CD4-positive, CD25-positive, alpha-beta regulatory T cell (primary cell): ENCODE results near the gene AK8. TPM values are rescaled to one million over a fixed set of nuclear protein-coding genes. Genes with fewer than 3 reads are reported as not detected.
A peak's percentile ranks its signal among the peaks of the same experiment; 100 is the strongest.

Experiments
- ATAC-seq, 2 donors: fragments of 150-1000 bp; cut with Tn5 transposase; one replicate each; pipeline ENCODE4 v1.10.0; 2021; ENCODE audit warnings: low read depth in 2 of 2, moderate number of reproducible peaks in 2 of 2, moderate library complexity in 1 of 2
- DNase-seq, 3 donors: peaks; one replicate each; pipeline versions ENCODE4 v3.0.0 to v3.0.0-alpha.2; 2012 to 2022; ENCODE audit warnings: mixed read lengths in 1 of 3
- H3K27ac ChIP-seq: one replicate; pipeline ENCODE4 v1.7.0; 2013; ENCODE audit warnings: mild to moderate bottlenecking, low read length; ENCODE audit not compliant: insufficient read depth, poor library complexity, severe bottlenecking
- H3K27me3 ChIP-seq: one replicate; pipeline ENCODE4 v1.7.0; 2013; ENCODE audit warnings: low read length; ENCODE audit not compliant: control insufficient read depth, insufficient read depth
- H3K36me3 ChIP-seq: one replicate; pipeline ENCODE4 v1.7.0; 2013; ENCODE audit warnings: mild to moderate bottlenecking, low read length, moderate library complexity; ENCODE audit not compliant: control insufficient read depth, insufficient read depth
- H3K4me1 ChIP-seq: 2 replicates; pipeline ENCODE4 v1.7.0; 2013; ENCODE audit warnings: mild to moderate bottlenecking, low read length; ENCODE audit not compliant: insufficient read depth, control insufficient read depth, poor library complexity, severe bottlenecking
- H3K4me3 ChIP-seq: one replicate; pipeline ENCODE4 v1.7.0; 2013; ENCODE audit warnings: low read depth, mild to moderate bottlenecking, low read length, moderate library complexity
- H3K9me3 ChIP-seq, 2 experiments: 1 replicate in 1 of 2; 2 replicates in 1 of 2; pipeline ENCODE4 v1.7.0; 2013; ENCODE audit warnings: low read length in 2 of 2, mild to moderate bottlenecking in 1 of 2, moderate library complexity in 1 of 2; ENCODE audit not compliant: control insufficient read depth in 2 of 2
- H3K27ac Mint-ChIP-seq, 3 donors: one replicate each; pipeline ENCODE4 v1.8.0; 2020 to 2022; ENCODE audit warnings: mild to moderate bottlenecking in 3 of 3, mixed read lengths in 3 of 3, moderate library complexity in 2 of 3
- H3K27me3 Mint-ChIP-seq: one replicate; pipeline ENCODE4 v1.8.0; 2022; ENCODE audit warnings: mild to moderate bottlenecking, mixed read lengths
- H3K36me3 Mint-ChIP-seq: one replicate; pipeline ENCODE4 v1.8.0; 2020; ENCODE audit warnings: mixed read lengths
- H3K4me1 Mint-ChIP-seq, 4 donors: one replicate each; pipeline ENCODE4 v1.8.0; 2020 to 2022; ENCODE audit warnings: mixed read lengths in 4 of 4, mild to moderate bottlenecking in 1 of 4
- H3K4me3 Mint-ChIP-seq, 4 donors: one replicate each; pipeline ENCODE4 v1.8.0; 2020 to 2022; ENCODE audit warnings: mild to moderate bottlenecking in 4 of 4, mixed read lengths in 4 of 4, moderate library complexity in 3 of 4
- H3K9me3 Mint-ChIP-seq, 7 donors: one replicate each; pipeline ENCODE4 v1.8.0; 2020 to 2022; ENCODE audit warnings: mixed read lengths in 7 of 7, mild to moderate bottlenecking in 3 of 7, moderate library complexity in 2 of 7
- polyA plus RNA-seq, 4 donors: library from polyadenylated mRNA; unstranded; fragments of 300-500 nt; fragmentation: Illumina TruSeq; gene quantifications; one replicate each; pipeline ENCODE4 v1.2.3, GENCODE V29; 2021
- total RNA-seq: library from RNA; stranded (reverse); gene quantifications from one replicate; pipeline ENCODE4 v1.2.3, GENCODE V29; 2022

AK8 gene
- total and polyA plus RNA-seq, 5 donors from 2014 or later: 0.21 TPM; not detected in 4

DNA sequence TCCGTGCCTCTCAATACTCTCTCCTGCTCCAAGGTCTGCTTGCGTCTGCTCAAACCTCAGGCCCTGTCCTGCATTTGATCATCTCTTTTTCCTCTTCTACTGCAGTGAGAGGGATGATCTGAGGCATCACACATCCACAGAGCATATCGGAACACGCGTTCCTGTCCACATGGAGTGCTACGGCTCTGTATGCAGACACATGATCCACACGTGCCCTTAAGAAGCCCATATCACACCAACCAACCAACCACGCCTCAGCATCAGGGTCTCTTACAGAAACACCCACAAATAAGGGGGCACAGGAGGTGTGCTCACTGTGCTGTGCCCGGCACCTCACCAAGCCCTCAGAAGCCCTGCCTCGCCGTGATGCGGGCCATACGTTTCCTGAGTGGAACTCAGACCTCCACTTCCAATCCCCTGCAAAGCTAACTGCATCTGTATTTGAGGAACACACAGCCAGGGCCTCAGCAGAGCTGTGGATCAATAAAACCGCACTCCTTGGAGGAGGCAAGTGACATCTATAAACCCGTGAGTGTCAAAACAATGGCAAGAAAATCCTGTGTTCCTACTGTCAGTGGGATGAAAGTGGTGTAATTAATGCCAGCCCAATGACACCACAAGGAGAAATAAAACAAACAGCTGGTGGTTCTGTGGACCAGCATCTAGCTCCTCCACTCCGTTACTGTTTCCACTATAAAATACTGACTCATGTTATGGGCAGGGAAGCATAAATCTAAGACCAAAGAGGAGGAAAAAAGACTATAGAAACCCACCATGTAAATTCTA lies 40.4 kb downstream of the AK8 start:
- Mint-ChIP-seq H3K27ac (peak overlapping the region in 1 of 3 donors; percentile 15), H3K9me3 (no peaks in the 10 kb centered on the region), H3K27me3 (peaks cover 14% of the 10 kb centered on the region), H3K36me3 (no peaks in the 10 kb centered on the region), H3K4me1 (no peaks in the 10 kb centered on the region), H3K4me3 (no peak overlapping the region)
- DNase-seq: no peak
- no peaks in the 10 kb centered on the region for H3K9me3 ChIP-seq
- H3K36me3 ChIP-seq: no peaks in the 10 kb centered on the region
- no peak for ATAC-seq
- no peak overlapping the region for H3K4me3 ChIP-seq
- no peaks in the 10 kb centered on the region for H3K27me3 ChIP-seq
- no peaks in the 10 kb centered on the region for H3K4me1 ChIP-seq
- H3K27ac ChIP-seq: no peak overlapping the region

DNA sequence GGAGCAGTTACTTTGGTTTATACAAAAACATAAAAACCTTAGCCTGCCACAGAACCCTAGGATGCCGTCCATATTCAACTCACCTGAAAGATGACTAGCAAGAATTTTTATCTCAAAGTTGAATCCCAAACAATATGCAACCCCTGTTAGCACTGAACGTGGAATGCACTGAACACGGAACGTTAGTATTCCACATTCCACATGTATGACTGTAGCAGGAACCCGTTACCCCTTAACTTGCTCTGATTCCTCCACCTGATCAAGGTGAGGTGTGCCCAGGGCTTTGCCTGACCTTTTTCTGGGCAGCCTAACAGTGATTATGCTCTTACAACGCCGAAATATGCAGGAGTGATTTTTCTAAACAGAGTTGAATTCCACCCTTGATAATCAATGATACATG lies 43.7 kb downstream of the AK8 start:
- no peak overlapping the region for H3K4me3 Mint-ChIP-seq
- Histone ChIP-seq H3K4me1 (no peaks in the 10 kb centered on the region), H3K36me3 (no peaks in the 10 kb centered on the region), H3K9me3 (no peaks in the 10 kb centered on the region), H3K4me3 (no peak overlapping the region), H3K27me3 (no peaks in the 10 kb centered on the region), H3K27ac (no peak overlapping the region)
- no peak overlapping the region for H3K27ac Mint-ChIP-seq
- no peaks in the 10 kb centered on the region for H3K4me1 Mint-ChIP-seq
- no peaks in the 10 kb centered on the region for H3K9me3 Mint-ChIP-seq
- DNase-seq (no peak), ATAC-seq (no peak)
- no peaks in the 10 kb centered on the region for H3K36me3 Mint-ChIP-seq
- H3K27me3 Mint-ChIP-seq: peaks cover 18% of the 10 kb centered on the region

DNA sequence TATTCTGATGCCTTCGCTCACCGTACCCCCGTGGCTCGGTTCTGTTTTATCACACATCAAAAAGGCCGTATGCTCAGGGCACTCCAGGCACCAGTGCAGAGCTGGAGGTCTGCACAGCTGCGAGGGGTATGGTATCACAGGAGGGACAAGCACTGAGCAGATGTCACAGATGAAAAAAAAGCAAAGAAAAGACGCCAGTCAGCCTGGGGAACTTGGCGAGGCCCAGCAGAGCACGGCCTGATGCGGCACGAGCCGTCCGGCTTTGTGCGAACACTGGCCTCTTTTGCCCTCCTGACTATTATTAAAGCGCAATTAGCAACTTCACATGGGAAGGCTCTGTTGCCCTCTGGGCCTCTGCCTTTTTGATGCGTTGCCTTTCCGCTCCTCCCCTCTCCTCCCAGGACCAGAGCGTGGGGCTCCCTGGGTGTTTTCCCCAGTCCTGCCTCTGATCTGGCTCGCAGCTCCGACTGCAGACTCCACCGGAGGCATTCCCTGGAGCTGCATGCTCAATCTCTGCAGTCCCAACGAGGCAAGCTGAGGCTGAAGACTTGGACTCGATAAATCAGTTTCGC lies 44.4 kb downstream of the AK8 start:
- peaks cover 18% of the 10 kb centered on the region for H3K27me3 Mint-ChIP-seq
- H3K27ac Mint-ChIP-seq: no peak overlapping the region
- H3K36me3 ChIP-seq: no peaks in the 10 kb centered on the region
- H3K36me3 Mint-ChIP-seq: no peaks in the 10 kb centered on the region
- no peak for DNase-seq
- H3K4me3 Mint-ChIP-seq: no peak overlapping the region
- no peaks in the 10 kb centered on the region for H3K27me3 ChIP-seq
- H3K4me3 ChIP-seq: no peak overlapping the region
- no peaks in the 10 kb centered on the region for H3K9me3 Mint-ChIP-seq
- no peaks in the 10 kb centered on the region for H3K4me1 Mint-ChIP-seq
- H3K27ac ChIP-seq: no peak overlapping the region
- no peaks in the 10 kb centered on the region for H3K4me1 ChIP-seq
- no peaks in the 10 kb centered on the region for H3K9me3 ChIP-seq
- ATAC-seq: no peak

DNA sequence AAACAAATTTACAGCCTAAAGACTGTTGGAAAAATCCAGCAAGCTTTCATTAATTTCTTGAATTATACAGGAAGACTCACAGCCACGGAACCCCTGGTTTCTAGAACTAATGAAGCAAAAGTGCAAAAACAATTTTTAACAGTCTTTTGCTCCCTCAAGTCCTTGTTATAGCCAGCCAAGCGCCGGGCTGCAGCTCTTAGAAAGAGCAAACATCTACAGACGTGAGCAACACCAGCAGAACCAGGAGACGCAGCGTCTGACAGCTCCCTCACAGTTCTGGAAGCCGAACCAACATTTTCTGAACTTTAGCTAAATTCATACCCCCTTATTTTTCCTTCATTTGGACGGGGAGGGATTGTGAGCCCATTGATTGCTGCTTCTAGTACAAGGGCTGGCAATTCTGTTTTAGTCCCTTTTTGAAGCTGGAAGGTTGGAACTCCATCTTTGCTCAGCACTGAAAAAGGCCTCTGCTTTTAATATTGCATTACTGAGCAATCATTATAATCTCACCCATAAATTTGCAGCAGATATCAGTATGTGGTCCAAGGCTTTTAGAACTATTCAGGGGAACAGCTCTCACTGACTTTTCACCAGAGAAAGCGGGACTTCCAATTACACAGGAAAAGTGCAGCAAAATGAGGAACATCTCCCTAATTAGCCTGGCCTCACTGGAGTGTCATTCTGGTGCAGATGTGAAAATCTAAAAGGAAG lies 45.8 kb downstream of the AK8 start:
- no peak overlapping the region for H3K27ac Mint-ChIP-seq
- no peaks in the 10 kb centered on the region for H3K36me3 Mint-ChIP-seq
- no peak for ATAC-seq

DNA sequence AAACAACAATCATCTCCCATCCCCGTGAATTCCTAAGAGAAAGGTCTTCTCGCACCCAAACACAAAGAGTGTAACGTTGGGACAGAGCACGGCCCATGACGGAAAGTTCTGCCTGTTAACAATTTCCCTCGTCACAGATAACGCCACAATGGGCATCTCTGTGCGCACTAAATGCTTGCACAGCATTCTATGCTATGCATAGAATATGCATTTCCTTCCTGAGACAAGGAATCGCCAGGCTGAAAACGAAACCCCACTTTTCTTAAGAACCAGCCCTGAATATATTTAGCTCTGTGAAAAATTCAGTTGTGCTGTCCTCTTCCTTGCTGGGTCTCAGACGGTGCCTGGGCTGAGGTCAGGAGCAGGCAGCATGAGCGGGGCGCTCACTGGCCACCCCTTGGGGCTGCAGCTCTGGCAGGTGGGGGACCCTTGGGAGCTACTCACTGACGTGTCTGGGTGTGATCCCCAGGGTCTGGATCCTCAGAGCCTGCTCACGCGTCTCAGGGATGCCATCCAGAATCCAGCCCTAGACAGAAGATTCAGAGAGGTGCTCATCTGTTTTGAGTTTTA lies 49.8 kb downstream of the AK8 start:
- peaks cover 0 to 3% (median 0%) of the 10 kb centered on the region in 4 donors for H3K4me1 Mint-ChIP-seq

More for the DNA sequence above, 45.8 kb downstream of the AK8 start:
- no peaks in the 10 kb centered on the region for H3K9me3 ChIP-seq
- H3K4me1 ChIP-seq: no peaks in the 10 kb centered on the region
- H3K36me3 ChIP-seq: no peaks in the 10 kb centered on the region
- H3K4me1 Mint-ChIP-seq: no peaks in the 10 kb centered on the region
- peaks cover 18% of the 10 kb centered on the region for H3K27me3 Mint-ChIP-seq
- no peak for DNase-seq
- no peak overlapping the region for H3K4me3 Mint-ChIP-seq
- H3K27ac ChIP-seq: no peak overlapping the region
- H3K9me3 Mint-ChIP-seq: no peaks in the 10 kb centered on the region
- H3K27me3 ChIP-seq: no peaks in the 10 kb centered on the region
- no peak overlapping the region for H3K4me3 ChIP-seq

GRCh38 chr9:132827366-132827765 lies 50.7 kb downstream of the AK8 start:
- DNase-seq: no peak
- Histone ChIP-seq H3K27me3 (peaks cover 3% of the 10 kb centered on the region), H3K9me3 (no peaks in the 10 kb centered on the region), H3K36me3 (no peaks in the 10 kb centered on the region), H3K4me1 (no peaks in the 10 kb centered on the region), H3K4me3 (no peak overlapping the region), H3K27ac (no peak overlapping the region)
- ATAC-seq: no peak
- Mint-ChIP-seq H3K4me3 (no peak overlapping the region), H3K36me3 (no peaks in the 10 kb centered on the region), H3K27ac (no peak overlapping the region), H3K27me3 (peaks cover 11% of the 10 kb centered on the region), H3K9me3 (no peaks in the 10 kb centered on the region), H3K4me1 (peaks cover 0 to 3% (median 0%) of the 10 kb centered on the region in 4 donors)

More for the DNA sequence above, 49.8 kb downstream of the AK8 start:
- Histone ChIP-seq H3K4me3 (no peak overlapping the region), H3K9me3 (no peaks in the 10 kb centered on the region), H3K27me3 (peaks cover 3% of the 10 kb centered on the region), H3K4me1 (no peaks in the 10 kb centered on the region), H3K27ac (no peak overlapping the region), H3K36me3 (no peaks in the 10 kb centered on the region)
- Mint-ChIP-seq H3K36me3 (no peaks in the 10 kb centered on the region), H3K4me3 (no peak overlapping the region), H3K9me3 (no peaks in the 10 kb centered on the region), H3K27me3 (peaks cover 14% of the 10 kb centered on the region), H3K27ac (no peak overlapping the region)
- ATAC-seq (no peak), DNase-seq (no peak)

GRCh38 chr9:132826621-132827365 lies 51.3 kb downstream of the AK8 start:
- Histone ChIP-seq H3K9me3 (no peaks in the 10 kb centered on the region), H3K36me3 (no peaks in the 10 kb centered on the region), H3K4me3 (no peak overlapping the region), H3K27me3 (peaks cover 3% of the 10 kb centered on the region), H3K4me1 (no peaks in the 10 kb centered on the region), H3K27ac (no peak overlapping the region)
- no peak for ATAC-seq
- peaks cover 0 to 3% (median 0%) of the 10 kb centered on the region in 4 donors for H3K4me1 Mint-ChIP-seq
- H3K9me3 Mint-ChIP-seq: no peaks in the 10 kb centered on the region
- DNase-seq: no peak
- H3K4me3 Mint-ChIP-seq: no peak overlapping the region
- no peak overlapping the region for H3K27ac Mint-ChIP-seq
- H3K27me3 Mint-ChIP-seq: peaks cover 7% of the 10 kb centered on the region
- H3K36me3 Mint-ChIP-seq: no peaks in the 10 kb centered on the region
